UCSD-AML1 (cell line): Measurements from ENCODE around the gene SLC39A11.
"Not testable (repeated sequence)": the region's sequence is repeated elsewhere in the genome, so short reads cannot be mapped to it uniquely, and the experiment has no call there.

Experiments used
- DNase-seq: peaks from one replicate; lab custom pipeline; 2025; ENCODE audit not compliant: unreplicated experiment; lab: John Stamatoyannopoulos, UW

SLC39A11 gene

DNA sequence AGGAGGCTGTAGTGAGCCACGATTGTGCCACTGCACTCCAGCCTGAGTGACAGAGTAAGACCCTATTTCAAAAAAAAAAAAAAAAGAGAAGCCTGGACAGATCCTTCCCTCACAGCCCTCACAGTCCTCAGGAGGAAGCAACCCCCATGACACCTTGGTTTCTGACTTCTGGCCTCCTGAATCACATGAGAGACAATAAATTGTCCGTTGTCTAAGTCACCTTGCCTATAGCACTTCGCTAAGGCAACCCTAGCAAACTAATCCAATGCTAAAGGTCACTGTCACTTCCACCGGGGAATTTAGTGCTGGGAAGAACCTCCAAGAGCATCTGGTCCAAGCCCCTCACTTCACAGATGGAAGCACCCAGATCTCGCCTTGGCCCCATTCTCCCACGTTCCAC lies 18.9 kb upstream of the SLC39A11 start:
- DNase-seq = no peak

DNA sequence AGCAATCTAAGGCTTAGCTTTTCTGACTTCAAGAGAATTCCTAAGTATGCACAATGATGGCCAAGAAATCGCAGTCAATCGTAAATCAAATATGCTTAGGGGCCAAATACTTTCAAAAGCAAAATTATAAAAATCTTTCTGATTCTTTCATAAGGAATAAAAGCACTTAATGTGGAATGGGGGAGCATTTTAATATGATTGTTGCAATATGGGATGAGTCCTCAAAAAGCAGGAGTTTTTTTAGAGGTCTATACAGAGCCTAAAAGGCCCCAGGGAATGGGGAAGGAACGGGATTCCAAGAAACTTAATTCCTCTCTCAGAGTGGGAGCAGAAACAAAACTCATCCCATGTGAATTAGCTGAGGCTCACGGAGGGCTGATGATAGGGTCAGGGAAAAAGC lies 14.7 kb upstream of the SLC39A11 start:
- no peak for DNase-seq

DNA sequence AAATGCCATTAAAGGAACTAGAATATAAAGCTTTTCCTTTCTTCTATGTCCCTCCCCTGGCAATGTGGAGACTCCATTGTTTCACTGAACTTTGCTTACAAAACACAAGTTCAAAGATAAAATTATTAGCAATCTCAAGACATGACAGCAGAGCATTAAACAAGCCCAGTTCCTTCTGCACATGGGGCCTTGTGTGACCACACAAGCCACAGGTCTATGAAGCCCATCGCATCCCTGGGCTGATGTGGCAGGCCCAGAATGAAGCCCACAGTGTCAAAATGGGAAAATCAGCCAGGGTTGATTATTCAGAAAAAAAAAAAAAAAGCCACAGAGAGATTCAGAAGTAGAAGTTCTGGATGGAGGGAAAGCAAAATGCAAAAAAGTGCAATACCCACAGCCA lies 12.9 kb upstream of the SLC39A11 start:
- no peak for DNase-seq

DNA sequence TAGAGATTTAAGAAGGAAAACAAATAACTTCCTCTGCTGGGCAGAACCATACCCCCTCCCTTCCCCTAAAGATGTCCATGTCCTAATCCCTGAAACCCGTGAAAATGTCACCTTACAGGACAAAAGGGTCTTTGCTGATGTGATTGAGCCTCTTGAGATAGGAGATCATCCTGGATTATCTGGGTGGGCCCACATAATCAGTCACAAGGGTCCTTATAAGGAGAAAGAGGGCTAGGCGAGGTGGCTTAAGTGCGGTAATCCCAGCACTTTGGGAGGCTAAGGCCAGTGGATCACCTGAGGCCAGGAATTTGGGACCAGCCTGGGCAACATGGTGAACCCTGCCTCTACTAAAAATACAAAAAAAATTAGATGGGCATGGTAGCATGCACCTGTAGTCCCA lies 12.0 kb upstream of the SLC39A11 start:
- no peak for DNase-seq

DNA sequence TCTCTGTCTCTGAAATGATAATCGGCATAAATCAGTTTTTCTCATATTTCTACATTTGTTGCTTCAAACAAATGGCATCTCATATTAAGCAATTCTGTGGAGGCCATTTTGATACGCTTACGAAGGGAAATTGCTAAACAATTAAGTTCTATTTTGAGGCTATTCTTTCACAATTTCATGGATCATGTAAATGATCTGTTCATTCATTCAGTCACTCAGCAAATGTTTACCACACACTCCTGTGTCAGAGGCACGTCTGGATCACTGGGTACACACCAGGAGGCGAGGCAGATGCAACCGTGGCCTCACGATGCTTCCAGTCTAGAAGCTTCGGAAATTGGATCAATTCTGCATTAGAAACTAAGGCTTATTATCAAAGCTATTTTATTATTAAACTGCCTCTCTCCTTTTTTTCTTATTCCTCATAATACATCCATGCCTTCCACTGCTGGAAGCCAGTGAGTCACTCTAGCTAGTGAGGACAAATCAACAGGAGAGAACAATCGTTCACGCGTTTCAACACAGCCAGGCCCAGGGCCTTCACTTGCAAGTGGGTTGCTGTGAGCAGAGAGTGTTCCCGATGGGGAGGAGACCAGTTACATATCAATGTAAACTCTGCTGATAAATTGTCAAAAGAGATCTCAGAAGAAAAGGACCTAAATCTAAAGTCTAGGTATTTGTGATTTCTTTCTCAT lies 11.3 kb upstream of the SLC39A11 start:
- no peak for DNase-seq

DNA sequence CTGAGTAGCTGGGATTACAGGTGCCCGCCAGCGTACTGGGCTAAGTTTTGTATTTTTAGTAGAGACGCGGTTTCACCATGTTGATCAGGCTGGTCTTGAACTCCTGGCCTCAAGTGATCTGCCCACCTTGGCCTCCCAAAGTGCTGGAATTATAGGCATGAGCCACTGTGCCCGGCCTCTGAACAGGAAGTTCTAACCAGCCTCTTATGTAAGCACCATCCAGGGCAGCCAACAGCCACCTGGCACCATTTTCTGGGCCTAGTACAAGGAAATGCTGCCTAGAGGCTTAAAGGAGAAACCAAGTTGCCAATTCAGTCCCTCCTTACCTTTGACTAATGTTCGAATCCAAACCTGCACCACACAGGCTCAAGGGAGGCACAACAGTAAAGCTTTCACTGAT lies 8.5 kb upstream of the SLC39A11 start:
- no peak for DNase-seq

DNA sequence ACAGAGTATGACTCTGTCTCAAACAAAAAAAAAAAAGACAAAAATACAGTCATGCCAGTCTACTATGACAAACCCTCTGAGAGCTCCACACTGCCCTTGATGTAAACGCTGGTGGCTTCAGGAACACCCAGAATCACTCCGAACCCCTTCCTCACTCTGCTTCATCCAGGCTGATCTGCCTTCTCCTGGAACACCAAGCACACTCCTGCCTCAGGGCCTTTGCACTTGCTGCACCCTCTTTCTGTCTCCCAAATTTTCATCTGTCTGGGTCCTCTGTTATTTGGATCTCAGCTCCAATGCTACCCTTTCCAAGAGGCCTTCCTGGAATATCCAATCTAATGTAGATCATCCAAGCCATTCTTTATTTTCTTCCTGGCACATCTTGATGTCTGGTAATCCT lies 7.9 kb upstream of the SLC39A11 start:
- DNase-seq = no peak

DNA sequence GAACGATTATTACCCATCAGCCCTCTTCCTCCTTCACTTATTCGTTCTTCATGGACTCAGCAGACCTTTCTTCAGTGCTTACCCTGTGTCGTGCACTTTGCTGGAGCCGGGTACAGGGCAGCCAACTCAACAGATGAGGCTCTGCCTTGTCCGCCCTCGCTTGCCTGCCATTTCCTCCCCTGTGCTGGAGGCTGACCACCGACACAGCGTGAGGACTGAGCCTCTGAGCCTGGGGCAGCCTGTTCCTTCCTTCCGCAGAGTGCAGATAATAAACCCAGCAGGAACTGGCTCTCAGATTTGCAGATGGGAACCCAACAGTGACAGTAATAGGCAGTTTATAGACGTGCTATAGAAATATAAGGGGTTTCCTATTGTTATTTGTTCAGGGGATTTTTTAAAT lies 7.0 kb upstream of the SLC39A11 start:
- DNase-seq = peak; percentile 67

DNA sequence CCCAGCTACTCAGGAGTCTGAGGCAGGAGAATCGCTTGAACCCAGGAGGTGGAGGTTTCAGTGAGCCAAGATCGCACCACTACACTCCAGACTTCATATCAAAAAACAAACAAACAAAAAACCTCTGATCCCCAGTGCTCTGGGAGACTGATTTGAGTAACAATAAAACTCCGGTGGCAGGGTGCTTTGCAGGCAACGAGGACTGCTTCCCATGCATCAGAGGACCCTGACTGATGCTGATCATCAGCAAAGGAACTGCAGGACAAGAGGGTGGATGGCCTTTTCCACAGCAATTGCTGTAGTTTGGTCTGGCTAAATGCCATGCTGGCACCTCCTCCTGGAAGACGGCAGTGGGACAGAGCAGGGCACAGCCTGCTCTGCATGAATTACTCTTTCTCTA lies 6.4 kb upstream of the SLC39A11 start:
- no peak for DNase-seq

DNA sequence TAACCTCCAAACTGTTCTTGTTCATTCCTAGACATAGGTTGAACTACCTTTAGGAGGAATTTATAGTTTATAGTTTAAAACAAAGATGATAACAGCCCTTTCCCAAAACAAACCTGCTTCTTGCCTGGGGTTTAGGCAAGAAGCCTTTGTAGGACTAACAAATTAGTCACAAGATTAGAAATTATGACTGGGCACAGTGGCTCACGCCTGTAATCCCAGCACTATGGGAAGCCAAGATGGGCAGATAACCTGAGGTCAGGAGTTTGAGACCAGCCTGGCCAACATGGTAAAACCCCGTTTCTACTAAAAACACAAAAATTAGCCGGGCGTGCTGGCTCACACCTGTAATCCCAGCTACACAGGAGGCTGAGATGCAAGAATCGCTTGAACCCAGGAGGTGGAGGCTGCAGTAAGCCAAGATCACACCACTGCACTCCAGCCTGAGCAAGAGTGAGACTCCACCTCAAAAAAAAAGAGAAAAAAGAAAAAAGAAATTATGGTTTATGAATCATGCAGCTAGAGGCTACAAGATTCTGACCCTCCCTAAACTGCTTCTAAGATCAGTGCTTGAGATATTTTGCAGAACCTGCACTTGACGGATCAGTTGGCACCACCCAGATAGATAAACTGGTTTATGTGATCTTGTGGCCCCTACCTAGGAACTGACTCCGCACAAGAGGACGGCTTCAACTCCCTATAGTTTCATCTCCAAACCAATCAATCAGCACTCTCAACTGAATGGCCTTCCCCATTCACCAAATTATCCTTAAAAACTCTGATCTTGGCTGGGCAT lies 5.7 kb upstream of the SLC39A11 start:
- DNase-seq = not testable (repeated sequence)

DNA sequence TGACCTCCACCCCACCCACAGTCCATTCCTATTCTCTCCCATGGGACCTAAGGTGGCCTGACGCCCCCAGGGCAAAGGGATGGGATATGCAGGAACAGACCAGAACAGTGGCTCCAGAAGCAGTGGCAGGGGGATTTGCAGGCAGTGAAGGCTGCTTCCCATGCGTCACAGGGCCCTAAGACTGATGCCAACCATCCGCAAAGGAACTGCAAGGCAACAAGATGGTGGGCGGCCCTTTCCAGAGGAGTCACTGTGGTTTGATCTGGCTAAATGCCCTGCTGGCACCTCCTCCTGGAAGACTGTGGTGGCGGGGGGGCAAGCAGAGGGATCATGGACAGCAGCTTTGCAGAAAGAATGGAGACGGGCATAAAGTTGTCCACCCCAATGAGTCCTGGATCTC lies 4.4 kb upstream of the SLC39A11 start:
- DNase-seq = no peak

DNA sequence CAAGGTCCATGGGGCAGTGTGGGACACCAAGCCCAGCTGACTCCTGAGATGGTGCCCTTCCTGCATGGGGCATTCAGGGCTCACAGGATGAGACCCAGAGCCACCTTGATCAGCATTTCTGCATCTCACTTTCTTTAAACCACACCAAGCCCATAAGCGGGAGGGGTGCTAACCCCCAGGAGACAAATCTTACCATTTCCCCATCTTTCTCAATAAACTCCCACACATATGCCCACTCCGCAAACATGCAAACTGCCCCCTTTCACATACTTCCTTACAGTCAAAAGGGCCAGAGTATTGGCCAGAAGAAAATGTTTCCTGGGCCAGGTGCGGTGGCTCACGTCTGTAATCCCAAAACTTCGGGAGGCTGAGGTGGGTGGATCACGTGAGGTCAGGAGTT lies 3.7 kb upstream of the SLC39A11 start:
- no peak for DNase-seq

DNA sequence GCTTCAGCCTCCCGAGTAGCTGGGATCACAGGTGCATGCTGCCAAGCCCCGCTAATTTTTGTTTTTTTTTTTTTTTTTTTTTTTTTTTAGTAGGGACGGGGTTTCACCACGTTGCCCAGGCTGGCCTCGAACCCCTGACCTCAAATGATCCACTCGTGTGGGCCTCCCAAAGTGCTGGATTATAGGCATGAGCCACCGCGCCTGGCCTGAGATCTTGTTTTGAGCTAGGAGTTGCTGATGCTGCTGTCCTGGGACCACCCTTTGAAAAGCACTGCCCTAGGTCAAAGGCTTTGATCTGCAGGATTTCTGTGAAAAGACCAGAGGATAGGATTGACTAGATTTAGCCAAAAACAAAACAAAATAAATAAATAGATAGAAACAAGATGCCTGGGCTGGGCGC lies 798 bp upstream of the SLC39A11 start:
- no peak for DNase-seq

DNA sequence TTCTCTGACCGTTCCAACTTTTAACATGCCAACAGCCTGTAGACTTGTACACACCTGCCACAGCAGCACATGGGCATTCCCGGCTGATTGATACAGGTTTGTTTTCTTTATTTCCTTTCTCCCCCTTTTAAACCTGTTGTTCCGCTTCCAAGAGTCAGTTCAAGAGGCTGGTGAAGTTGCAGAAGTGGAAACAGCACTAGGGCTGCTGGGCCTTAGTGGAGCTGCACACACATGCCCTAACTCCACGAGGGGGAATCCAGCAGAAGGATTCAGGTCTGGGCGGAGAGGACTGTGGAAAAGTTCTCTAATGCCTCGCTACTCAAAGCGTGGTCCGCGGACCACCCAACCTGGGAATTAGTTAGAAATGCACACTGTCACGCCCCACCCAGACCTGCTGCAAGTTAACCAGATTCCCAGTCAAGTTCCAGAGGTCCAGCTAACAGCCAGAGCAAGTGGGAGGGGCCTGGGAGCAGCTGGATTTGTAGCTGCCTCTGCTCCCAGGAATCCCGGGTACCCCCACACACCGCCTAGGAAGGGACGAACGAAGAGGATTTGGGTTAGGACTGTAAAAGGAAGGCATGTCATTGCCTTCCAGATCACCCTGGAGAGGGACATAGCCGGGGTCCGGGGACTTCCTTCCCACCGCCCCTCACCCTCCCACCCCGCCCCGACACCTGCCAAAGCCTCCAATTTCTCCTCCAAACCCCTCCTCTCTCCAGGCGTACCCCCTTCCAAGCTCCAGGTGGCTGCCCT lies 542 bp downstream of the SLC39A11 start:
- DNase-seq = peak; percentile 46

DNA sequence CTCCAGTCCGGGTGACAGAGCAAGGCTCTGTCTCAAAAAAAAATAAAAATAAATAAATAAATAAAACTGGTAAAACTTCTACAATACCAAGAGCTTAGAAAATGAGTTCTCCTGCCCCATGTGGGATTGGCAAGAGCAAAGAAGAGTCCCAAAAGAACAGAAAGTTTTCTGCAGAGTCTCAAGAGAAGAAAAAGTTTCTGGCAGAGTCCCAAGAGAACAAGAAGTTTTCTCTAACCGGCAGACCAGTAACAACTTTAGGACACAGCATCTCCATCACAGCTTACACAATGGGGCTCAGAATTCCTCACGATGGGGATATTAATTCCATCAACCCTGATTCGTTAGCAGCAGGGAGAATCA lies 1.1 kb downstream of the SLC39A11 start:
- no peak for DNase-seq

DNA sequence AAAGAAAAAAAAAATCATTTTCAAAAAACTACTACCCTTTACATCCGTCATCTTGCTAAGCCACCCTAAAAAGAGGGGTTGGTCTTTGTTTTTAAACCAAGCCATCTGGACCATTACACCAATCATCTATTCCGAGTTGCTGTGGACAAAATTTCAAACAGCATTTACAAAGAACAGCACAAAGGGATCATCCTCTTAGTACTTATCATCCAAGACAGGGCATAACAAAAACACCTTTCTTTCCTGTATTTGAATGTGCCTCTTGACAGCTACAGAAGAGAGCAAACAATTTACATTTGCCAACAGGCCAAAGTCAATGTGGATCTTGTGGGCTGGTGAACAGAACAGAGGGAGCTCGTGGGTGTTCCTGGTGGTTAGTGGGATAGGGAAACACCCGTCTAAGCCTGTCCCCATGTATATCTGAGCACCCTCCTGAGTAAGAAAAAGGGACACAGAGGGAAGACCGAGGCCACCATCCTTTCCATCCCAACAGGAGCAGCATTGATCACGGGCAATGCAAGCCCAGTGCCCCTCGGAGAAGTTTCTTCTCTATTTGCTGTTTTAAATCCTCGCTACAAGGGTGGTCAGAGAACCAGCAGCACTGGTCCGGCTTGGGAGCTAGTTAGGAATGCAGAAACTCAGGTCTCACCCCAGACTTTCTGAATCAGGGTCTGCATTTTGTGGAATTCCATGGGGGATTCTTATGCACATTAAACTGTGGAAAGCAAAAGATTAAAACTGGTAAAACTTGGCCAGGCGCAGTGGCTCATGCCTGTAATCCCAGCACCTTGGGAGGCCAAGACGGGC lies 1.9 kb downstream of the SLC39A11 start:
- no peak for DNase-seq

DNA sequence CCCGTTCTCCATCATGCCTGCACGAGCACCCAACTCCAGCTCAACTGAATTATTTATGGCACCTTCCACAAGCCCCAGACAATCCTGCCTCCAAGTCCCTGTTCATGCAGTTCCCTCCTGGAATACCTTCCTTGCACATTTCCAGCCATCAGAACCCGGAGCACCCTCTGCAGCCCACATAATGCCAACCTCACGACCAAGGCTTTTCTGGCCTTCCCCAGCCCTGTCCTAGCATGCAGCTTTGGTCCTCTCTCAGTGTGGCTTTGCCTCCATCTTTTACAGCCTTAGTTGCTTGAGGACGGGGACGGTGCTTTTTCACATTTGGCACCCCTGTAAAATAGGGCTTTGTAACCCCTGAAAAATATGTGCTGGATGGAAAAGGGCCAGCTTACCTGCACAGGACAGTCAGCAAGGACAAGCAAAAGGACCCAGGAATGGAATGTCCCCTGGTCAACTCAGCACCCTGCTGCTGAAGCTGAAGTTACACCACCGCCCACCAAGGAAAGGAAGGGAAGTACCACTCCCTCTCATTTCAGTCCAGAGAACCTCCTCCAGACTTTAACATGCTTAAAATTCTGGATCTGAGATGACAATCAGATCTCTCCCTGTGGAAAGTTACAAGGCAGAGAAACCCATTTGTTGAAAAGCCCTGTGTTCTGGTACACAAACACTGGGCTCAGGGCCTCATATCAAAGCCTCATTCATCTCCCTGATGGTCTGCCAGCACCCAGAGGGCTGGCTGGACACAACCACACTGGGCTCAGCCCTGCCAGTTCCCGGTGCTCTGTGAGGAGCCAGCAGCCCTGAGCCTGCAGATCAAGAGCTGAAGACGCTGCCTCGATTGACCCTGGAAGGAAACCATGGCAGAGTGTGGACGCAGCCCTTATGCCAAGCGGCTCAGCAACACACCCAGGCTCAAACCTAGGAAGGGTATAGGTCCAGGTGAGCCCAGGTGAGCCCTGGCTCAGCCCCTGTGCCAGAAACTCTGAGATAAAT lies 2.9 kb downstream of the SLC39A11 start:
- no peak for DNase-seq

DNA sequence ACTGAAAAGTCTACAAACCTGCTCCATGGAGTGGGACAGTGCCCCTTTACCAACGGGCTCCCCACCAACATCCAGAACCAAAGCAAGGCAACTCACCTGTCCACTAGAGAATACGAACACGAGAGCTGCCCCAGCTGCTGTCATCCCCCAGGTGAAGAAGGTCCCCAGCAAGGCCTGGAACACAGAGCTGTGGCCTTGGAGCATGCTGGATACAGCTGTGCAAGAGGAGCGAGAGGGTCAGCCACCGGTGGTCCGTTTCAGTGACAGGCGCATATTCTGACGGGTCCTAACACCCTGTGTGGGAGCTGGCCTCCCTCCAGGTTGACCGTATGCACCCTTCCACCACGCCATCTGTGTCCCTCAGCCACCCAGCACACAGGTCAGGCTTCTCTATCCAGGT lies 3.9 kb downstream of the SLC39A11 start:
- DNase-seq = no peak

DNA sequence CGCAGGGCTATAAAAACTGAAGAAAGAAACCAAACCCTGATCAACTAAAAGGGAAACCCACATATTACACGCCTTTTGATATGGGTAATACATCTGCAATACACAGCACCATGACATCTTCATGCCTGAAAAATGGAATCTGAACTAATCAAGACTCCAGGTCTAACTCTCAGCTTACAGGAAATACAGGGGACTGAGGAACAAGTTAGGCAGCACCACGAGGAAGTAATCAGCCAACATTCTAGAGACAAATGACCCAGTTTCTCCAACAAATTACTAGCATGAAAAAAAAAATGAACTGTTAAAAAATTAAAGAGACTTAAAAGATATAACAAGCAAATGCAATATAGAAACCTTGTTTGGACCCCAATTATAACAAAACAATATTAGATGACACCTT lies 9.1 kb downstream of the SLC39A11 start:
- DNase-seq = no peak

DNA sequence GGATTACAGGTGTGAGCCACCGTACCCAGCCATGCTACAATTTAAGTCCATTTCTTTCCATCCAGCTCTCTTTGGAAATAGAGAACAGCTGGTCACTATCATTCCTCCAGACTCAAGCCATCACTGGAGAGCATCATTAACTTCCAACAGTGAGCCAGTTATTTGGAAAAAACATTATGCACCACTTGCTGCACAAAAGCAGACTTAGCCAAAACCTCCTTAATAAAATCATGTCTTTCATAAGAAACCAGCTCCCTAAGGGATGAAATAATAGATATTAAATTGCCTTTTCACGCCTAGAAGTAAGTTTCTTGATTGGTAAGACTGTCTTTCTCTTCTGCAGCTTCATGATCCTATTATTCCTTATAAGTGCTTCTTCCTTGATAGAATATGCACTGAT lies 17.9 kb downstream of the SLC39A11 start:
- no peak for DNase-seq
